Measurements from ENCODE around the gene FILIP1.

- TF ChIP-seq CTCF (IDR thresholded peaks at IDR 0.05): no peak
- TF ChIP-seq POLR2A (IDR thresholded peaks at IDR 0.05): no peak
- no peak for TF ChIP-seq EP300 (IDR thresholded peaks at IDR 0.05)
- no peak for TF ChIP-seq POLR2AphosphoS5 (IDR thresholded peaks at IDR 0.05)
Measured at GRCh38 chr6:75428204-75428603, 65.4 kb downstream of the FILIP1 start.
